Smooth muscle cell (in vitro differentiated cells): ENCODE data around the gene CACNA2D4. TPM values are rescaled to one million over a fixed set of nuclear protein-coding genes. Genes with fewer than 3 reads are reported as not detected.

Experiments used
- DNase-seq: peaks from one replicate; lab custom pipeline; 2025; ENCODE audit not compliant: unreplicated experiment; lab: John Stamatoyannopoulos, UW
- H2AFZ ChIP-seq: fragments of 200-600 bp; sonication (generic); 2 replicates; pipeline ENCODE4 v1.6.0; 2016; ENCODE audit warnings: antibody characterized with exemption, low read depth, mild to moderate bottlenecking
- H3F3A ChIP-seq: fragments of 200-600 bp; sonication (generic); 2 replicates; pipeline ENCODE4 v1.6.0; 2017; ENCODE audit warnings: antibody characterized with exemption, low read depth
- H3K27ac ChIP-seq: fragments of 200-600 bp; sonication (generic); 2 replicates; pipeline ENCODE4 v1.5.1; 2016; ENCODE audit warnings: low read depth, mild to moderate bottlenecking
- H3K27me3 ChIP-seq: fragments of 200-600 bp; sonication (generic); 2 replicates; pipeline ENCODE4 v1.6.1; 2016; ENCODE audit warnings: low read depth, mild to moderate bottlenecking
- H3K36me3 ChIP-seq: fragments of 200-600 bp; sonication (generic); 2 replicates; pipeline ENCODE4 v1.5.1; 2016; ENCODE audit warnings: low read depth
- H3K4me1 ChIP-seq: fragments of 200-600 bp; sonication (generic); 2 replicates; pipeline ENCODE4 v1.5.1; 2016; ENCODE audit warnings: low read depth
- H3K4me2 ChIP-seq: fragments of 200-600 bp; sonication (generic); 2 replicates; pipeline ENCODE4 v1.6.0; 2016; ENCODE audit warnings: mild to moderate bottlenecking
- H3K4me3 ChIP-seq: fragments of 200-600 bp; sonication (generic); 2 replicates; pipeline ENCODE4 v1.5.1; 2016; ENCODE audit warnings: mild to moderate bottlenecking
- H3K79me2 ChIP-seq: fragments of 200-600 bp; sonication (generic); 2 replicates; pipeline ENCODE4 v1.6.0; 2016; ENCODE audit warnings: low read depth, mild to moderate bottlenecking
- H3K9ac ChIP-seq: fragments of 200-600 bp; sonication (generic); 2 replicates; pipeline ENCODE4 v1.6.0; 2016; ENCODE audit warnings: low read depth
- H3K9me3 ChIP-seq: fragments of 200-600 bp; sonication (generic); replicated peaks from 2 replicates; pipeline ENCODE4 v1.5.1; 2016; ENCODE audit warnings: low read depth
- H4K20me1 ChIP-seq: fragments of 200-600 bp; sonication (generic); 2 replicates; pipeline ENCODE4 v1.6.0; 2016; ENCODE audit warnings: low read depth
- CTCF ChIP-seq: fragments of 200-600 bp; sonication (generic); IDR thresholded peaks from 2 replicates; pipeline ENCODE4 v1.5.1; 2017; ENCODE audit warnings: borderline replicate concordance, mild to moderate bottlenecking, antibody characterized with exemption; ENCODE audit not compliant: insufficient read depth, poor library complexity, severe bottlenecking
- WGBS: methylation state at CpG from one replicate; pipeline ENCODE4 v1.1.7; 2016; ENCODE audit warnings: low lambda C conversion rate; 5-methylcytosine and 5-hydroxymethylcytosine counted together
- polyA plus RNA-seq: library from polyadenylated mRNA; unstranded; fragments of >200 nt; fragmentation: Nextera tagmentation; extraction: Ambion mirVana; gene quantifications from 2 replicates; pipeline ENCODE4 v1.2.1, GENCODE V29; 2016
- total RNA-seq: library from RNA; depleted of rRNA; stranded (reverse); fragments of >200 nt; gene quantifications from 2 replicates; pipeline ENCODE4 v1.2.3, GENCODE V29; 2014

Gene CACNA2D4
- total and polyA plus RNA-seq, 2 experiments from 2014 or later: 0.98 TPM; not detected in 1

GRCh38 chr12:1870998-1871917 is 47.2 kb downstream of the CACNA2D4 start:
- WGBS: 91% methylated on average over 24 of the region's 24 CpGs
- no peaks in the 10 kb centered on the region for H3K36me3 ChIP-seq
- H3K79me2 ChIP-seq: no peaks in the 10 kb centered on the region
- no peaks in the 10 kb centered on the region for H3F3A ChIP-seq
- H3K4me3 ChIP-seq: no peak overlapping the region
- H3K9ac ChIP-seq: no peak overlapping the region
- no peak overlapping the region for H3K4me2 ChIP-seq
- H2AFZ ChIP-seq: no peak overlapping the region
- no peak for DNase-seq
- TF ChIP-seq CTCF: no peak
- peaks cover 11% of the 10 kb centered on the region for H3K27me3 ChIP-seq
- no peaks in the 10 kb centered on the region for H4K20me1 ChIP-seq
- no peak overlapping the region for H3K27ac ChIP-seq
- no peaks in the 10 kb centered on the region for H3K4me1 ChIP-seq
- no peaks in the 10 kb centered on the region for H3K9me3 ChIP-seq

- Histone ChIP-seq H3K9me3 (no peaks in the 10 kb centered on the region), H3K36me3 (no peaks in the 10 kb centered on the region), H3K27ac (no peak overlapping the region), H3K27me3 (peaks cover 1% of the 10 kb centered on the region), H3K4me2 (no peak overlapping the region), H3K4me3 (no peak overlapping the region), H4K20me1 (no peaks in the 10 kb centered on the region), H2AFZ (no peak overlapping the region), H3F3A (no peaks in the 10 kb centered on the region), H3K9ac (no peak overlapping the region), H3K4me1 (no peaks in the 10 kb centered on the region), H3K79me2 (no peaks in the 10 kb centered on the region)
- no peak for DNase-seq
- TF ChIP-seq CTCF: no peak
- WGBS: 71% methylated on average over 7 of the region's 7 CpGs
Observed at GRCh38 chr12:1870086-1870485, 48.4 kb downstream of the CACNA2D4 start.

- no peaks in the 10 kb centered on the region for H3K27me3 ChIP-seq
- no peaks in the 10 kb centered on the region for H3K79me2 ChIP-seq
- H3K27ac ChIP-seq: no peak overlapping the region
- no peak overlapping the region for H3K4me2 ChIP-seq
- 94% methylated on average over 10 of the region's 10 CpGs for WGBS
- no peak for TF ChIP-seq CTCF
- H3K4me3 ChIP-seq: no peak overlapping the region
- H3K4me1 ChIP-seq: no peaks in the 10 kb centered on the region
- no peak overlapping the region for H2AFZ ChIP-seq
- H3K9me3 ChIP-seq: no peaks in the 10 kb centered on the region
- no peak for DNase-seq
- no peak overlapping the region for H3K9ac ChIP-seq
- H4K20me1 ChIP-seq: no peaks in the 10 kb centered on the region
- H3K36me3 ChIP-seq: no peaks in the 10 kb centered on the region
- no peaks in the 10 kb centered on the region for H3F3A ChIP-seq
Observed at GRCh38 chr12:1869145-1869544, 49.3 kb downstream of the CACNA2D4 start.
